Naive thymus-derived CD8-positive, alpha-beta T cell (primary cell): ENCODE data around the gene PEX11A. TPM values are rescaled to one million over a fixed set of nuclear protein-coding genes. Genes with fewer than 3 reads are reported as not detected.
"Not testable (repeated sequence)": the region's sequence is repeated elsewhere in the genome, so short reads cannot be mapped to it uniquely, and the experiment has no call there.

Source experiments
- ATAC-seq, 2 donors: fragments of 150-1000 bp; cut with Tn5 transposase in 1 of 2; sonication (Bioruptor Pico), chemical (Tn5 transposase) in 1 of 2; 1 replicate in 1 of 2; 2 replicates in 1 of 2; pipeline ENCODE4 v1.10.0; 2021; ENCODE audit warnings: mild to moderate bottlenecking in 2 of 2, moderate library complexity in 2 of 2
- POLR2A ChIA-PET: fragments of 350-600 bp; sonication (Branson Sonifier 250); formaldehyde crosslinking; loops from one replicate; lab custom pipeline; 2021; ENCODE audit warnings: antibody characterized with exemption; lab: Charles Lee
- DNase-seq, 10 donors: peaks; one replicate each; pipeline versions ENCODE4 v3.0.0 to v3.0.0-alpha.2; 2020 to 2022
- H3K27ac Mint-ChIP-seq, 10 donors: one replicate each; pipeline ENCODE4 v1.8.0; 2020 to 2022; ENCODE audit warnings: mild to moderate bottlenecking in 10 of 10, mixed read lengths in 10 of 10, moderate library complexity in 4 of 10, inconsistent platforms in 1 of 10
- H3K27me3 Mint-ChIP-seq, 5 donors: one replicate each; pipeline ENCODE4 v1.8.0; 2021 to 2022; ENCODE audit warnings: mixed read lengths in 5 of 5
- H3K36me3 Mint-ChIP-seq, 3 donors: one replicate each; pipeline ENCODE4 v1.8.0; 2020 to 2022; ENCODE audit warnings: mixed read lengths in 3 of 3, mild to moderate bottlenecking in 2 of 3, inconsistent platforms in 1 of 3
- H3K4me1 Mint-ChIP-seq, 4 donors: one replicate each; pipeline ENCODE4 v1.8.0; 2021 to 2022; ENCODE audit warnings: mixed read lengths in 4 of 4
- H3K4me3 Mint-ChIP-seq, 10 donors: one replicate each; pipeline ENCODE4 v1.8.0; 2020 to 2022; ENCODE audit warnings: mild to moderate bottlenecking in 10 of 10, mixed read lengths in 10 of 10, moderate library complexity in 6 of 10, inconsistent platforms in 1 of 10
- H3K9me3 Mint-ChIP-seq, 9 donors: one replicate each; pipeline ENCODE4 v1.8.0; 2020 to 2022; ENCODE audit warnings: mixed read lengths in 9 of 9, mild to moderate bottlenecking in 3 of 9, inconsistent platforms in 1 of 9, moderate library complexity in 1 of 9
- polyA plus RNA-seq, 3 donors: library from polyadenylated mRNA; unstranded; fragments of 300-500 nt; fragmentation: Illumina TruSeq; gene quantifications; one replicate each; pipeline ENCODE4 v1.2.3, GENCODE V29; 2021
- total RNA-seq, 8 experiments: library from RNA in 2 of 8; stranded (reverse) in 2 of 8; gene quantifications; one replicate each; pipeline ENCODE4 v1.2.3 and lab custom pipeline; 2021 to 2026

Gene PEX11A
- total and polyA plus RNA-seq, 5 experiments from 2014 or later, result 2.3 to 3.8 (median 2.7) TPM

GRCh38 chr15:89695198-89695597 is 4.6 kb upstream of the PEX11A start:
- POLR2A ChIA-PET, result no interaction called here
- H3K27ac Mint-ChIP-seq, result no peak overlapping the region
- H3K4me1 Mint-ChIP-seq, result peaks cover 4 to 10% (median 7%) of the 10 kb centered on the region in 4 donors
- peaks cover 0 to 13% (median 6%) of the 10 kb centered on the region in 5 donors for H3K27me3 Mint-ChIP-seq
- DNase-seq (no peak), ATAC-seq (no peak)
- H3K4me3 Mint-ChIP-seq, result peak overlapping the region in 1 of 10 donors; percentile 18
- H3K9me3 Mint-ChIP-seq, result no peaks in the 10 kb centered on the region
- peaks cover 0 to 2% (median 0%) of the 10 kb centered on the region in 3 donors for H3K36me3 Mint-ChIP-seq

DNA sequence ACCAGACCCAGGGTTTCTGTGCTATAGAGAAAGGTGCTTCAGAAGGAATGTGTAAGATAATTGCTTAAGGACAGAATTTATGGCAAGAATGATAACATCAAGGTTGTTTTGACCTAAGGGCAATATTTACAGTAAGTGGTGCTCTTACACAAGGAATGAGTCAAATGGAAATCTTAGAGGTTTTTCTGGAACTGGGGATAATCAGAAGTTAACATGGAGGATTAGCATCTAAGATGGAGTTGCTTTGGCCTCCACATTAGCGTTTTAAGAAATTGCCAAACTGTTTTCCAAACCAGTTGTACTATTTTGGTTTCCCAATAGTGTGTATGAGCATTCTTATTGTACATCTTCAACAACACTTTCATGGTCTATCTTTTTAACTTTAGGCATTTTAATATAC is 3.1 kb upstream of the PEX11A start:
- no peak overlapping the region for H3K4me3 Mint-ChIP-seq
- no peak overlapping the region for H3K27ac Mint-ChIP-seq
- H3K27me3 Mint-ChIP-seq, result peaks cover 0 to 10% (median 0%) of the 10 kb centered on the region in 5 donors
- H3K36me3 Mint-ChIP-seq, result peaks cover 0 to 2% (median 0%) of the 10 kb centered on the region in 3 donors
- H3K9me3 Mint-ChIP-seq, result no peaks in the 10 kb centered on the region
- DNase-seq (no peak), ATAC-seq (no peak)
- POLR2A ChIA-PET, result no interaction called here
- H3K4me1 Mint-ChIP-seq, result peaks cover 4 to 19% (median 13%) of the 10 kb centered on the region in 4 donors

- Mint-ChIP-seq H3K27ac (no peak overlapping the region), H3K27me3 (peaks cover 0 to 10% (median 0%) of the 10 kb centered on the region in 5 donors), H3K36me3 (no peaks in the 10 kb centered on the region), H3K4me3 (peak overlapping the region in 1 of 10 donors; percentile 13), H3K4me1 (peaks cover 4 to 19% (median 13%) of the 10 kb centered on the region in 4 donors), H3K9me3 (no peaks in the 10 kb centered on the region)
- POLR2A ChIA-PET, result no interaction called here
- ATAC-seq (no peak), DNase-seq (no peak)
Measured at GRCh38 chr15:89693091-89693490, 2.5 kb upstream of the PEX11A start.

DNA sequence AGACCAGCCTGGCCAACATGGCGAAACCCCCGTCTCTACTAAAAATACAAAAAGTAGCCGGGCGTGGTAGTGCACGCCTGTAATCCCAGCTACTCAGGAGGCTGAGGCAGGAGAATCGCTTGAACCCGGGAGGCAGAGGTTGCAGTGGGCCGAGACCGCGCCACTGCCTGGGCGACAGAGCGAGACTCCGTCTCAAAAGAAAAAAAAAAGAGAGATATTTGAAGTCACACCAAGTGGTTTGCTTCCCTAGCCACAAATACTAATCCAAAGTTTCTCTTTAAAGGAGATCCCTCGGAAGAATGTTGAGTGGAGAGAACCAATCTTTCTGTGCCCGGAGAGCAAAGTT is 651 bp downstream of the PEX11A start:
- ATAC-seq, POLR2A ChIA-PET, H3K36me3 Mint-ChIP-seq, DNase-seq, H3K27me3 Mint-ChIP-seq, H3K9me3 Mint-ChIP-seq: not testable (repeated sequence)
- peak overlapping the region in 9 of 10 donors; percentile 11 to 96 (median 85) for H3K27ac Mint-ChIP-seq
- peak overlapping the region; percentile 86 to 95 (median 92) for H3K4me3 Mint-ChIP-seq
- peaks cover 7 to 19% (median 13%) of the 10 kb centered on the region in 4 donors for H3K4me1 Mint-ChIP-seq

DNA sequence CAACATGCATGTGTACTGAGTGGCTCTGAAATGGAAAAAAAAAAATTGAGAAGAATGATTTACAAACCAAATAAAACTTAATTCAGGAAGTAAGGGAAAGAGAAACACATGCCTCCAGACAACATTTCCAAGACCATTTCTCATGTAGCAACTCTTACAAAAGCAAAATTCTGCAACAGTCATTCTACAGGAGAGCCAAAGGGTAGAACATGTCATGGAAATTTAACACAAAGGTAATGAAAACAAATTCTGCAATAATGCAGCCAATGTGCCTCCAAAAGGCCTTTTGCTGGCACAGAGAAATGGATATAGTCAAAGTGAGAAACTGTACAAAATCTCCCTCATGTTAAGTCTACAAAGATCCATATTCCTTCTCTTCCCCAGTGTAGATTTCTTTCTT is 4.0 kb downstream of the PEX11A start:
- H3K4me1 Mint-ChIP-seq, result peaks cover 7 to 19% (median 13%) of the 10 kb centered on the region in 4 donors
- ATAC-seq (no peak), DNase-seq (no peak)
- no peaks in the 10 kb centered on the region for H3K9me3 Mint-ChIP-seq
- no peak overlapping the region for H3K4me3 Mint-ChIP-seq
- POLR2A ChIA-PET, result no interaction called here
- H3K27me3 Mint-ChIP-seq, result no peaks in the 10 kb centered on the region
- H3K27ac Mint-ChIP-seq, result peak overlapping the region in 1 of 10 donors; percentile 24
- peaks cover 14 to 22% (median 20%) of the 10 kb centered on the region in 3 donors for H3K36me3 Mint-ChIP-seq

GRCh38 chr15:89685995-89686394 is 4.6 kb downstream of the PEX11A start:
- Mint-ChIP-seq H3K4me1 (peaks cover 6 to 16% (median 11%) of the 10 kb centered on the region in 4 donors), H3K27ac (no peak overlapping the region), H3K27me3 (no peaks in the 10 kb centered on the region), H3K36me3 (peaks cover 14 to 26% (median 23%) of the 10 kb centered on the region in 3 donors), H3K4me3 (no peak overlapping the region), H3K9me3 (no peaks in the 10 kb centered on the region)
- POLR2A ChIA-PET, result no interaction called here
- DNase-seq (no peak), ATAC-seq (no peak)

DNA sequence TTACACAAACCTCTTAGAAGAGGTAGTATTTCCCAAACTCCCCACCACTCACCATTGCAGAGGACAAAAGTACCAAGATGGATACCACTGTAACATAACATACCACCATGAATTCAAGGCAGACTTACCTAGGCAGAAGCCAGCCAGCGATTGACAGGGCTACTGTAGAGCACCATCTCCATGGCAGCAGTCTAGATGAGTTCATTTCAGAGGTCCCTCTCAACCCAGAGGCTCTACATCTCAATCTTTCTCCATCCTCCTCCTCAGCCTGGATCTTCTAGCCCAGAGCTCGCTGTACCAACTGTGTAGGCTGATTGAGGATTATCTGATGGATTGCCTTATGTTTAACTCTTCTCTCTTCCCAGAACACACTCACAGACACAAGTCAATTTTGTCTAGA is 9.4 kb downstream of the PEX11A start:
- no peaks in the 10 kb centered on the region for H3K27me3 Mint-ChIP-seq
- peak overlapping the region in 1 of 10 donors; percentile 19 for H3K27ac Mint-ChIP-seq

DNA sequence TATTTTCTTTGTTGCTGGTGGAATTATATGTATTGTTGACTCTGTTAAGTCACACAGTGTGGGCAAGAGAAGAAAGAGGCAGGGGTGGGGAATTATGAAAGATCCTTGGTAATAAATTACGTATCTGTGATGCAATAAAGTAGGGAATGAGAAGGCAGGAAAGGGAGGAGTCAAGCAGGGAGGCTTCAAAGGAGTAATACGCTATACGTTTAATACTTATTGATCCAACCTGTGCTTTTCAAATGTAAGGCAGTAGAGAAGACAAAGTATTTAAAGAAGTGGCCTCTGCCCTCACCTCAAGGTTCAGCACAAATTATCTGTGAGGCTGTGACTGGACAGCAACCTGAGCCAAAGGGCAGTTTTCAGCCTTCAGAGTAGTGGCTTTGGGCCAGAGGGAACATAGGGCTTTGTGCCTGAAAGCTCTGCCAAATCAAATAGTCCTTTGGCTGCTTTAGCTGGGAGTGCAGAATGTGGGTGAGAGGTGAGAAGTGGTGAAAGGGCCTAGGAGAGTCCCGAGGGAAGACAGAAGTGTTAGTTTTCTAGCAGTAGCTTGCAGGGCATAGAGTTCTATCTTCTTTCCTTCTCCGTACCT is 10.2 kb downstream of the PEX11A start:
- Mint-ChIP-seq H3K4me3 (no peak overlapping the region), H3K4me1 (no peaks in the 10 kb centered on the region), H3K27ac (no peak overlapping the region), H3K36me3 (peaks cover 10 to 24% (median 21%) of the 10 kb centered on the region in 3 donors), H3K9me3 (no peaks in the 10 kb centered on the region), H3K27me3 (no peaks in the 10 kb centered on the region)
- DNase-seq (no peak), ATAC-seq (no peak)
- POLR2A ChIA-PET, result no interaction called here

More for the DNA sequence above, 9.4 kb downstream of the PEX11A start:
- POLR2A ChIA-PET, result no interaction called here
- ATAC-seq (no peak), DNase-seq (no peak)
- no peaks in the 10 kb centered on the region for H3K4me1 Mint-ChIP-seq
- no peaks in the 10 kb centered on the region for H3K9me3 Mint-ChIP-seq
- no peak overlapping the region for H3K4me3 Mint-ChIP-seq
- H3K36me3 Mint-ChIP-seq, result peaks cover 14 to 25% (median 24%) of the 10 kb centered on the region in 3 donors

DNA sequence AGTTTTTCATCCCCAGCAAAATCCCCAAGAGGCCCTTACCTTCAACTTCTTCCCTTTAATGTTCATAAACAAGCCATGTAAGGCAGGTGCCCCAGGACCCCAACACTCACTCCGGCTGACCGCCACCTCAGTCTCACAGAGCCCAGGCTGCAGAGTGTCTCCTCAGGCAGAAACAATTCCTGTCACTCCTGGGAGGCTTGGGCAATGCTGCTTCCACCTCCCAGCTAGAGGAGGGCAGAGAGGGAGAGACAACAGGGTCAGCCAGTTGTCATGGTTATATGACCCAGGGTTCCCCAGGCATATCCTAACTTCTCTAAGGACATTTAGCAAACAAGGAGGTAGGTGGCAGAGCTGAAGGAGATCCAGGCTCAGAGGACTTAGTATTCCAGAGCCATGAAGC is 11.3 kb downstream of the PEX11A start, which contains the start of gene PLIN1:
Gene PLIN1 (minus strand): TSS at position 156 of the 400 bp plus-strand sequence. CDS start 1,878 bp downstream, outside the sequence.
- Mint-ChIP-seq H3K4me1 (no peaks in the 10 kb centered on the region), H3K4me3 (no peak within 1 kb of the TSS), H3K27me3 (no peaks in the 10 kb centered on the region), H3K36me3 (peaks cover 9 to 18% (median 15%) of the 10 kb centered on the region in 3 donors), H3K27ac (peak within 1 kb of the TSS in 2 of 10 donors; percentile 35 to 70), H3K9me3 (no peaks in the 10 kb centered on the region)
- ATAC-seq, result no peak
- POLR2A ChIA-PET, result no interaction called here
- DNase-seq, result no peak

GRCh38 chr15:89677381-89677780 is 13.2 kb downstream of the PEX11A start:
- no peaks in the 10 kb centered on the region for H3K4me1 Mint-ChIP-seq
- H3K36me3 Mint-ChIP-seq, result peaks cover 0 to 11% (median 6%) of the 10 kb centered on the region in 3 donors
- POLR2A ChIA-PET, result no interaction called here
- peaks cover 0 to 4% (median 0%) of the 10 kb centered on the region in 5 donors for H3K27me3 Mint-ChIP-seq
- H3K27ac Mint-ChIP-seq, result no peak overlapping the region
- H3K4me3 Mint-ChIP-seq, result no peak overlapping the region
- H3K9me3 Mint-ChIP-seq, result no peaks in the 10 kb centered on the region
- ATAC-seq (no peak), DNase-seq (no peak)

DNA sequence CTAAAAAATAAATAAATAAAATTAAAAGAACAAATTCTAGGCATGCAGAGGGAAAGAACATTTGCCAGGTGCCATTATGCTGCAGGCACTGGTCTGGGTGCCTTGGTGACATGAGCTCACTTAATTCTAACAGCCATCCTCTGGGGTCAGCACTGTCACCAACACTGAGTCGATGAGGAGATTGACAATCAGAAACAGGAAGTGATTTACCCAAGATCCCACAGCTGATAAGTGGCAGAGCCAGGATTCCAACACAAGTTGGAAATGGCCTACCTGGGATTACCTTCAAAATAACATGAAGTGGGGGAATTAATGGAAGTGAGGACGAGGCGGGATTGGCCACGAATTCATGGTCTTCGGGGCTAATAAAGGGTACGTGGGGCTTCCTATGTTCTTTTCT is 14.9 kb downstream of the PEX11A start:
- H3K9me3 Mint-ChIP-seq, result no peaks in the 10 kb centered on the region
- no peak overlapping the region for H3K27ac Mint-ChIP-seq
- POLR2A ChIA-PET, result no interaction called here
- peaks cover 0 to 5% (median 0%) of the 10 kb centered on the region in 3 donors for H3K36me3 Mint-ChIP-seq
- ATAC-seq (no peak), DNase-seq (no peak)
- peaks cover 0 to 4% (median 0%) of the 10 kb centered on the region in 5 donors for H3K27me3 Mint-ChIP-seq
- peaks cover 0 to 5% (median 2%) of the 10 kb centered on the region in 4 donors for H3K4me1 Mint-ChIP-seq
- H3K4me3 Mint-ChIP-seq, result no peak overlapping the region

- DNase-seq (no peak), ATAC-seq (no peak)
- H3K4me1 Mint-ChIP-seq, result peaks cover 0 to 5% (median 2%) of the 10 kb centered on the region in 4 donors
- H3K27me3 Mint-ChIP-seq, result peaks cover 0 to 4% (median 0%) of the 10 kb centered on the region in 5 donors
- H3K36me3 Mint-ChIP-seq, result peaks cover 0 to 3% (median 0%) of the 10 kb centered on the region in 3 donors
- POLR2A ChIA-PET, result no interaction called here
- H3K9me3 Mint-ChIP-seq, result no peaks in the 10 kb centered on the region
- no peak overlapping the region for H3K4me3 Mint-ChIP-seq
- H3K27ac Mint-ChIP-seq, result no peak overlapping the region
Measured at GRCh38 chr15:89674526-89674925, 16.0 kb downstream of the PEX11A start.

- ATAC-seq (no peak), DNase-seq (no peak)
- Mint-ChIP-seq H3K4me1 (peaks cover 0 to 5% (median 2%) of the 10 kb centered on the region in 4 donors), H3K27ac (no peak overlapping the region), H3K36me3 (peaks cover 0 to 3% (median 0%) of the 10 kb centered on the region in 3 donors), H3K9me3 (no peaks in the 10 kb centered on the region), H3K27me3 (peaks cover 0 to 5% (median under 1%) of the 10 kb centered on the region in 5 donors), H3K4me3 (no peak overlapping the region)
- POLR2A ChIA-PET, result no interaction called here
Measured at GRCh38 chr15:89673165-89673512, 17.4 kb downstream of the PEX11A start.
